Hepatocyte (in vitro differentiated cells): ENCODE data around the gene LPCAT3.

Experiments used
- EZH2 ChIP-seq: fragments of 200-600 bp; sonication (generic); IDR thresholded peaks from 2 replicates; pipeline ENCODE4 v1.6.1; 2016; ENCODE audit warnings: antibody characterized with exemption, mild to moderate bottlenecking, borderline replicate concordance
- EZH2phosphoT487 ChIP-seq: fragments of 200-600 bp; sonication (generic); IDR thresholded peaks from one replicate; pipeline ENCODE4 v1.6.1; 2018; ENCODE audit warnings: antibody characterized with exemption, mild to moderate bottlenecking, low read depth, moderate library complexity; ENCODE audit not compliant: unreplicated experiment, severe bottlenecking
- TF ChIP-seq, protein P1 (sequence below): fragments of 200-600 bp; sonication (generic); IDR thresholded peaks from 2 replicates; pipeline ENCODE4 v1.5.1; 2016; ENCODE audit warnings: antibody characterized with exemption, mild to moderate bottlenecking; ENCODE audit not compliant: poor library complexity

GRCh38 chr12:6936194-6936635 lies 82.1 kb downstream of the LPCAT3 start:
- TF ChIP-seq, protein P1, sequence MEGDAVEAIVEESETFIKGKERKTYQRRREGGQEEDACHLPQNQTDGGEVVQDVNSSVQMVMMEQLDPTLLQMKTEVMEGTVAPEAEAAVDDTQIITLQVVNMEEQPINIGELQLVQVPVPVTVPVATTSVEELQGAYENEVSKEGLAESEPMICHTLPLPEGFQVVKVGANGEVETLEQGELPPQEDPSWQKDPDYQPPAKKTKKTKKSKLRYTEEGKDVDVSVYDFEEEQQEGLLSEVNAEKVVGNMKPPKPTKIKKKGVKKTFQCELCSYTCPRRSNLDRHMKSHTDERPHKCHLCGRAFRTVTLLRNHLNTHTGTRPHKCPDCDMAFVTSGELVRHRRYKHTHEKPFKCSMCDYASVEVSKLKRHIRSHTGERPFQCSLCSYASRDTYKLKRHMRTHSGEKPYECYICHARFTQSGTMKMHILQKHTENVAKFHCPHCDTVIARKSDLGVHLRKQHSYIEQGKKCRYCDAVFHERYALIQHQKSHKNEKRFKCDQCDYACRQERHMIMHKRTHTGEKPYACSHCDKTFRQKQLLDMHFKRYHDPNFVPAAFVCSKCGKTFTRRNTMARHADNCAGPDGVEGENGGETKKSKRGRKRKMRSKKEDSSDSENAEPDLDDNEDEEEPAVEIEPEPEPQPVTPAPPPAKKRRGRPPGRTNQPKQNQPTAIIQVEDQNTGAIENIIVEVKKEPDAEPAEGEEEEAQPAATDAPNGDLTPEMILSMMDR: no peak
- TF ChIP-seq EZH2phosphoT487 (no peak), EZH2 (no peak)
